ENCODE data around the gene NEURL4. TPM values are rescaled to one million over a fixed set of nuclear protein-coding genes. Genes with fewer than 3 reads are reported as not detected.

Gene NEURL4
- total and polyA plus RNA-seq, 4 experiments from 2014 or later: 0.97 to 81.6 (median 38.1) TPM

DNA sequence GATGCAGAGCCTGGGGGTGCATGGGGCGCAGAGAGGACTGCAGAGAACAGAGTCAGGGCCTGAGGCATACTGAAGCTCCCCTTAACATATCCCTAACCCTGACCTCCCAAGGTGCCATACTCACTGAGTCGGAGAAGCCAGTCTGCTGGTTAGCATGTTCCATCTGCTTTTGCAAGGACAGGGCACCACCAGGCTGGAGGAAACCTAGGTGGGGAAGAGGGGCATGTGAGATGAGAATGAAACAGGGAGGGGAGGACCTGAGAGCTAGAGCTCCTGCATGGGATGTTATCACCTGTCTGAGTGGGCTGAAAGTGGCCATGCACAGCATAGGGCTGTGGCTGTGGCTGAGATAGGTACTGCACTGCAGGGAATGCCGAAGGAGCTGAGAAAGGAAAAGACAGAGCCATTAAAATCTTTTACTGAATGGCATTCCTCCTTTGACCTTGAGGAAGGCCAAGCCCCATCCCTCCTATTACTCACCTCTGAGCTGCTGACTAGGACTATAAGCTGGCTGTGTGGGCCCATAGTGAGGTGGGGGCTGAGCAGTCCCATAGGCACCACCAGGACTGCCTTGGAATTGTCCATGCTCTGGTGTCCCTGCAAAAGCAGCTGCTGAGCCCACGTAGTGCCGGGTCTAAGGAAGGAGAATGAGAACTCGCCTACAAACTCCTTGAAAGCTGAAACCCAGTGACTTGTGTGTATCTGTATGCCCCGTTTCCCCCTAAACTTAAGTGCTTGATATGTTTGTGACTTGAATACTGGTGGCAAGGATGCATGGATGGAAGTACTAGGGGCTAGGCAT, 15.8 kb downstream of the NEURL4 start:
- Mint-ChIP-seq H3K4me3 (peak overlapping the region; percentile 41 to 84 (median 68)), H3K4me1 (peaks cover 41 to 78% (median 58%) of the 10 kb centered on the region in 4 donors), H3K9me3 (peaks cover 0 to 7% (median 0%) of the 10 kb centered on the region in 8 donors), H3K27ac (peak overlapping the region; percentile 80 to 96 (median 92)), H3K27me3 (no peaks in the 10 kb centered on the region), H3K36me3 (peaks cover 55 to 81% of the 10 kb centered on the region in 2 donors)
- Histone ChIP-seq H3K27me3 (ENCODE audit: insufficient read depth, low read length) (no peaks in the 10 kb centered on the region), H3K27ac (ENCODE audit: low read depth, low read length) (peak overlapping the region; percentile 83), H3K36me3 (ENCODE audit: insufficient read depth, low read length) (peaks cover 62% of the 10 kb centered on the region), H3K9me3 (ENCODE audit: control insufficient read depth in 1 of 2, low read length in 2 of 2) (no peaks in the 10 kb centered on the region), H3K4me1 (ENCODE audit: insufficient read depth, low read length) (peaks cover 62% of the 10 kb centered on the region), H3K4me3 (ENCODE audit: low read length in 2 of 2) (no peak overlapping the region)
- ChIA-PET CTCF (ENCODE audit: partially characterized antibody) (interaction anchor here (0.6 to 4.2 kb wide), 5 partner anchors 9 to 23 kb away, joined by 3 to 21 read pairs (median 6); partner anchors contain the start of gene ACAP1), POLR2A (ENCODE audit: partially characterized antibody) (interaction anchor here (0.6 to 9.3 kb wide), 21 partner anchors 9 to 532 kb away, joined by 3 to 187 read pairs (median 5); partner anchors contain the start of genes ACADVL, ACAP1, DLG4 and DVL2)
- no peak for DNase-seq
- intact Hi-C loops (cut with micrococcal nuclease): no loop called here

DNA sequence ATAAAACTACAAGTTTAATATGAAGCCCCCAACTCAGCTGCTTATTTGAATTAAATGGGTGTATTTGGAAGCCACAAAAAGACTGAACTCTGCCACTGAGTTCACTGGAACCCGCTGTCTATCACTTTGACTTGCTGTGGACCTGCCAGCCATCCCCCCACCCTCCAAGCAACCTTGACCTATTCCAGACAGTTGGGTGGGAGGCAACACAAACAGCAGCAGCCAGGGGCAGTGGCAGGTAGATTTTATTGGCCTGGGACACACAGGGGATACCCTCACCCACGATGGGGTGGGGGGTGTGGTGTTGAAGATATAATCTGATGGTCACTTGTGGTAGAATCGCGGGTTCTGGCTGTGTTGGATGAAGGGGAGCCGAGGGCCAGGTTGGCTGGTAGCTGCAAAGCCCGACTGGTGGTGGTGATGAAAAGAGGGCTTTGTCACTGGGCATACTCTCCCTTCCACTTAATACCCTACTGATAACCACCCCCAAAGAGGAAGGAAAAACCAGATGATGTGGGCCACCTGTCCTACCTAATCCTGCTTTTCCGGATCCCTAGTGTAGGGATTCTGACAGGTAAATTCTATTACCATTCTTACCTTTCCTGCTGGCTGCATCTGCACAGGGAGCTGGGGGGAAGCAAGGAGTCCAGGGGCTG, 16.6 kb downstream of the NEURL4 start:
- peaks cover 52 to 75% of the 10 kb centered on the region in 2 donors for H3K36me3 Mint-ChIP-seq
- peaks cover 0 to 7% (median 0%) of the 10 kb centered on the region in 8 donors for H3K9me3 Mint-ChIP-seq
- peaks cover 55% of the 10 kb centered on the region for H3K36me3 ChIP-seq (ENCODE audit: insufficient read depth, low read length)
- ChIA-PET POLR2A (ENCODE audit: partially characterized antibody) (interaction anchor here (0.9 to 9.3 kb wide), 11 partner anchors 12 to 533 kb away, joined by 3 to 187 read pairs (median 5); partner anchors contain the start of genes ACAP1, NEURL4 and TMEM256), CTCF (ENCODE audit: partially characterized antibody) (interaction anchor here (1.5 to 4.2 kb wide), 3 partner anchors 17 to 24 kb away, joined by 4 to 21 read pairs (median 5); partner anchors contain the start of gene ACAP1)
- no peaks in the 10 kb centered on the region for H3K27me3 ChIP-seq (ENCODE audit: insufficient read depth, low read length)
- H3K4me1 Mint-ChIP-seq: peaks cover 41 to 78% (median 58%) of the 10 kb centered on the region in 4 donors
- intact Hi-C loops (cut with micrococcal nuclease): no loop called here
- no peak overlapping the region for H3K4me3 ChIP-seq (ENCODE audit: low read length in 2 of 2)
- H3K4me1 ChIP-seq (ENCODE audit: insufficient read depth, low read length): peaks cover 62% of the 10 kb centered on the region
- no peaks in the 10 kb centered on the region for H3K9me3 ChIP-seq (ENCODE audit: control insufficient read depth in 1 of 2, low read length in 2 of 2)
- peak overlapping the region in 5 of 8 donors; percentile 48 to 79 (median 67) for H3K4me3 Mint-ChIP-seq
- peak overlapping the region; percentile 78 to 96 (median 88) for H3K27ac Mint-ChIP-seq
- no peak for DNase-seq
- H3K27me3 Mint-ChIP-seq: no peaks in the 10 kb centered on the region
- peak overlapping the region; percentile 83 for H3K27ac ChIP-seq (ENCODE audit: low read depth, low read length)

DNA sequence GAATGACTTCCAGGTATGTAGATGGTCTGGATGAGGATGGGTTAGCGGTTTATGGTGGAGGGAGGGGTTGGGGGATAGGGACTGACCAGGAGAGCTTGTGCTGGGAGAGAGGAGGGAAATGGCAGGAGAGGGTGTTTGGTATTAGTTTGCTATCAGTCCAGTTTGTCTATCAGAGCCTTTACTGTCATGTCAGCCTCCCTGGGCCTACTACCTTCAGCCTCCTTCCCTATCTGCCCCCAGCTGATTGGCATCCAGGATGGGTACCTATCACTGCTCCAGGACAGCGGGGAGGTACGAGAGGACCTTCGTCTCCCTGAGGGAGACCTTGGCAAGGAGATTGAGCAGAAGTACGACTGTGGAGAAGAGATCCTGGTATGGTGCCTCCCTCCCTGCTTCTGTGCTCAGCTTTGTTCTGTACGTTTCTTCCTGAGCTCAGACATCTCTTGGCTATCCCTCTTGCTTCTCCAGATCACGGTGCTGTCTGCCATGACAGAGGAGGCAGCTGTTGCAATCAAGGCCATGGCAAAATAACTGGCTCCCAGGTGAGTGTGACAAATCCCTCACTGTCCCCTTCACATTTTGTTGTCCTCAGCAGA, 17.9 kb downstream of the NEURL4 start:
- H3K27ac Mint-ChIP-seq: peak overlapping the region; percentile 97 to 100 (median 99)
- H3K4me1 Mint-ChIP-seq: peaks cover 40 to 84% (median 60%) of the 10 kb centered on the region in 4 donors
- H3K4me3 Mint-ChIP-seq: peak overlapping the region in 4 of 8 donors; percentile 48 to 96 (median 84)
- H3K9me3 Mint-ChIP-seq: peaks cover 0 to 7% (median 0%) of the 10 kb centered on the region in 8 donors
- no peaks in the 10 kb centered on the region for H3K9me3 ChIP-seq (ENCODE audit: control insufficient read depth in 1 of 2, low read length in 2 of 2)
- no peaks in the 10 kb centered on the region for H3K27me3 ChIP-seq (ENCODE audit: insufficient read depth, low read length)
- peaks cover 49% of the 10 kb centered on the region for H3K36me3 ChIP-seq (ENCODE audit: insufficient read depth, low read length)
- DNase-seq: no peak
- no peak overlapping the region for H3K4me3 ChIP-seq (ENCODE audit: low read length in 2 of 2)
- intact Hi-C loops (cut with micrococcal nuclease): no loop called here
- peaks cover 0 to 4% of the 10 kb centered on the region in 2 donors for H3K27me3 Mint-ChIP-seq
- POLR2A ChIA-PET (ENCODE audit: partially characterized antibody): interaction anchor here (0.5 to 9.3 kb wide), 10 partner anchors 10 to 845 kb away, joined by 3 to 187 read pairs (median 8); partner anchors contain the start of genes ACAP1, GABARAP and NEURL4
- peak overlapping the region; percentile 100 for H3K27ac ChIP-seq (ENCODE audit: low read depth, low read length)
- CTCF ChIA-PET (ENCODE audit: partially characterized antibody): interaction anchor here (1.2 to 1.6 kb wide), 3 partner anchors 10 to 24 kb away, joined by 5 to 6 read pairs (median 5); partner anchors contain the start of gene ACAP1
- H3K4me1 ChIP-seq (ENCODE audit: insufficient read depth, low read length): peaks cover 62% of the 10 kb centered on the region
- peaks cover 49 to 74% of the 10 kb centered on the region in 2 donors for H3K36me3 Mint-ChIP-seq

DNA sequence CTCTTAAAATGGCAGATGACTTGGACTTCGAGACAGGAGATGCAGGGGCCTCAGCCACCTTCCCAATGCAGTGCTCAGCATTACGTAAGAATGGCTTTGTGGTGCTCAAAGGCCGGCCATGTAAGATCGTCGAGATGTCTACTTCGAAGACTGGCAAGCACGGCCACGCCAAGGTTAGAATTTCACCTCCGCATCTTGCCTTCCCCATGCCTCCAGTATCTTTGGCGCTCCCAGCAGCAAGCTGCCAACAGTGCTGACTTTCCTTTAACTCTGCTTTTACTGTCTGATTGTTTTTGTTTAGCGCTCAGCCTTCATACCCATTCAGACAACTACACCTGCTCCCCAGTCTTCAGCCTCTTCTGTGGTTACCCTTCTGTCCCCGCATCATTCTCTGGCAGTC, 19.5 kb downstream of the NEURL4 start:
- CTCF ChIA-PET (ENCODE audit: partially characterized antibody): interaction anchor here (0.9 to 2.9 kb wide), 5 partner anchors 13 to 128 kb away, joined by 3 to 14 read pairs (median 4); partner anchors contain the start of gene ACAP1
- peak overlapping the region; percentile 88 to 97 (median 94) for H3K4me3 Mint-ChIP-seq
- Histone ChIP-seq H3K9me3 (ENCODE audit: control insufficient read depth in 1 of 2, low read length in 2 of 2) (no peaks in the 10 kb centered on the region), H3K27ac (ENCODE audit: low read depth, low read length) (peak overlapping the region; percentile 100), H3K36me3 (ENCODE audit: insufficient read depth, low read length) (peaks cover 49% of the 10 kb centered on the region), H3K4me3 (ENCODE audit: low read length in 2 of 2) (peak overlapping the region; percentile 34 to 85), H3K27me3 (ENCODE audit: insufficient read depth, low read length) (no peaks in the 10 kb centered on the region), H3K4me1 (ENCODE audit: insufficient read depth, low read length) (peaks cover 58% of the 10 kb centered on the region)
- POLR2A ChIA-PET (ENCODE audit: partially characterized antibody): interaction anchor here (0.9 to 9.3 kb wide), 17 partner anchors 8 to 847 kb away, joined by 3 to 187 read pairs (median 5); partner anchors contain the start of genes ACAP1, DVL2, GABARAP and MPDU1
- peaks cover 0 to 7% (median 0%) of the 10 kb centered on the region in 8 donors for H3K9me3 Mint-ChIP-seq
- DNase-seq: peak in 1 of 5 donors; percentile 46
- H3K4me1 Mint-ChIP-seq: peaks cover 40 to 71% (median 53%) of the 10 kb centered on the region in 4 donors
- H3K27me3 Mint-ChIP-seq: peaks cover 0 to 4% of the 10 kb centered on the region in 2 donors
- H3K36me3 Mint-ChIP-seq: peaks cover 49 to 66% of the 10 kb centered on the region in 2 donors
- peak overlapping the region; percentile 97 to 100 (median 99) for H3K27ac Mint-ChIP-seq
- intact Hi-C loops (cut with micrococcal nuclease): loop anchor here (2.0 to 5.0 kb wide), 3 partner anchors 27 to 377 kb away; partner anchors contain the start of genes ACAP1, KCTD11 and TP53

DNA sequence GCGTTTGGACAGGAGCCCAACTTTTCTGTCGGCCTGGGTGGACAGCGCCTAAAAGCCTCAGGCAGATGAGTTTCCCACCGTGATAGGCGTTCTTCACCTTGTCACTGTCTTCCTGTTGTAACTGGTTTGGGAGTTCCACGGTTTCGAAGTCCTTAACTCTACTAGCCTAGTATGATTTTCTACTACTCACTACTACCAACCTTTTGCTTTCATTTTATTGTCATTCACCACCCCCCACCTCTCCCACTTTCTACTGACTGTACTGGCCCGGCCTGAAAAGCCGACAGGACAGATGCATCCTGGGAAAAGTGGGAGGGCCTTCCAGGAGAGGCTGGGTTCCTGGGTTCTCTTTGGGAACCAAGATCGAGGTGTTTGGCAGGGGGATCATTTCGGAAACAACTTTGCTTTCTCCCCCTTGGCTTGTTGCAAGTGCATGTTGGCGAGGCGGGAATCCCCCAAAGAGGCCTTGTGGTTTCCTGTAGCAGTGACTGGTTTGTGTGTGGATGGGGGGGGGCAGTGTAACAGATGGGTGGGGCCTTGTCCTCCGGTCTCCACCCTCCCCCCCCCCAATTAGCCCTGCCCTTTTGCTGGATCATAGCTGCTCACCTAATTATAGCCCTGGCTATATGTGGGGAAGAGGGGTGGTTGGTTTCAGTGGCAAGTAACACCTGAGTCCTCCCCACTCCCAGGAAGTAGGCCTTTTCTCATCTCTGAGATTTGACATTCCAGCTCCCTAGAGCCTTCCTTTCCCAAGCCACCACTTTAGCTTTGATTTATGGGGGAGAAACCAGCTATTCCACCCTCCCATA, 20.3 kb downstream of the NEURL4 start:
- peak; percentile 92 to 99 (median 93) for DNase-seq
- no peaks in the 10 kb centered on the region for H3K9me3 ChIP-seq (ENCODE audit: control insufficient read depth in 1 of 2, low read length in 2 of 2)
- H3K4me3 Mint-ChIP-seq: peak overlapping the region; percentile 88 to 97 (median 94)
- peak overlapping the region; percentile 37 to 85 for H3K4me3 ChIP-seq (ENCODE audit: low read length in 2 of 2)
- peaks cover 50% of the 10 kb centered on the region for H3K4me1 ChIP-seq (ENCODE audit: insufficient read depth, low read length)
- H3K27ac ChIP-seq (ENCODE audit: low read depth, low read length): peak overlapping the region; percentile 100
- peaks cover 0 to 1% (median 0%) of the 10 kb centered on the region in 8 donors for H3K9me3 Mint-ChIP-seq
- H3K36me3 Mint-ChIP-seq: peaks cover 42 to 58% of the 10 kb centered on the region in 2 donors
- POLR2A ChIA-PET (ENCODE audit: partially characterized antibody): interaction anchor here (0.7 to 9.3 kb wide), 23 partner anchors 9 to 378 kb away, joined by 3 to 187 read pairs (median 4); partner anchors contain the start of genes ACAP1, DVL2, GABARAP and MPDU1
- CTCF ChIA-PET (ENCODE audit: partially characterized antibody): interaction anchor here (1.2 to 2.9 kb wide), 3 partner anchors 12 to 36 kb away, joined by 4 to 14 read pairs (median 8); partner anchors contain the start of gene ACAP1
- peaks cover 36 to 63% (median 46%) of the 10 kb centered on the region in 4 donors for H3K4me1 Mint-ChIP-seq
- peak overlapping the region; percentile 97 to 100 (median 99) for H3K27ac Mint-ChIP-seq
- H3K36me3 ChIP-seq (ENCODE audit: insufficient read depth, low read length): peaks cover 45% of the 10 kb centered on the region
- H3K27me3 ChIP-seq (ENCODE audit: insufficient read depth, low read length): no peaks in the 10 kb centered on the region
- intact Hi-C loops (cut with micrococcal nuclease): loop anchor here (2.0 to 5.0 kb wide), 3 partner anchors 28 to 378 kb away; partner anchors contain the start of genes ACAP1, KCTD11 and TP53
- H3K27me3 Mint-ChIP-seq: peaks cover 0 to 4% of the 10 kb centered on the region in 2 donors

Data from CD4-positive, alpha-beta memory T cell (primary cell).